ENCODE data around the gene CACNA1C. TPM values are rescaled to one million over a fixed set of nuclear protein-coding genes. Genes with fewer than 3 reads are reported as not detected.

The CACNA1C gene
- total and polyA plus RNA-seq, 2 of the 4 experiments (the other 2 are of a cell fraction), result 1.6 to 2.6 TPM

DNA sequence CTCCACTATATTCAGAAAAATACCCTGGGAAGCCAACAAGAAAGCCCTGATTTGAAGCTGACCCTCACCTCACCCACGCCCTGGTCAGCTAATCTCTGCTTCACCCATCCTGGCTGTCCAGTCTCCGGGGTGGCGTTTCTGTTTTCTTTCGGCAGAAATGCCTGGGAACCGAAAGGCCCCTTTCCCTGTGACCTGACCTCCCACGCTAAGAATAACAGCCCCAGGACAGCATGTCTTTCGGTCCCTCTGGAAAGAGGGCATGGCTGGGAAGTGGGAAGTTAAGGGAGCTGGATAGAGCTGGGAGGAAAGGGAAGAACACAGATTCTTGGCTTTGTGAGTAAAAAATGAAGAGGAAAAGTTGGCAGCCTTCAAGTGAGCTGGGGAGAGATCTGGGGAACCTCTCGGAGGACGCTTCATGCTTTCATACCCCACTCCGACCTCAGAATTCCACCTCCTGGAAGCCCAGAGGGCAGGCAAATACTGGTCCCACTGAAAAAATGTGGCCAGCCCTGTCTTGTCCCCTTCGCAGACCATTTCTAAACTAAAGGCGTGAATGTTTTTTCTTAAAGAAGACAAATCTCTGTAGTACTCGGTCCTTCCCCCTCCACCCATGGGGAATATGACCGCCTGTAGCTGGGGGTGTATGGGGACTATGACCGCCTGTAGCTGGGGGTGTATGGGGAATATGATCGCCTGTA lies 579.0 kb downstream of the CACNA1C start:
- H2BK15ac ChIP-seq (ENCODE audit: low read depth, low read length), result no peak overlapping the region
- no peak overlapping the region for H3K4ac ChIP-seq (ENCODE audit: low read depth, low read length)
- no peaks in the 10 kb centered on the region for H3K79me1 ChIP-seq (ENCODE audit: low read depth in 1 of 2, low read length in 2 of 2)
- peaks cover 2% of the 10 kb centered on the region for H3K4me1 ChIP-seq (ENCODE audit: control insufficient read depth, insufficient read depth, low read length)
- dilution Hi-C loops (cut with HindIII; ENCODE audit: low sequenced_read_pairs, unreplicated experiment), result no loop called here
- H4K91ac ChIP-seq (ENCODE audit: insufficient read depth, low read depth, low read length), result no peak overlapping the region
- no TSS peak for BruUV-seq (replicated peaks)
- POLR2A ChIA-PET (ENCODE audit: unreplicated experiment), result no interaction called here
- in situ Hi-C loops (cut with MboI; ENCODE audit: low sequenced_read_pairs), result no loop called here
- H2BK20ac ChIP-seq (ENCODE audit: low read depth, low read length), result no peak overlapping the region
- H3K27me3 ChIP-seq (ENCODE audit: control insufficient read depth, insufficient read depth, low read length), result no peaks in the 10 kb centered on the region; the same call in 1 of the 2 replicates
- H3K23ac ChIP-seq (ENCODE audit: low read depth, low read length), result no peak overlapping the region
- no peak overlapping the region for H2BK5ac ChIP-seq (ENCODE audit: low read depth, low read length, poor library complexity, severe bottlenecking)
- no peak overlapping the region for H2AK5ac ChIP-seq (ENCODE audit: low read depth, low read length)
- no peak for DNase-seq
- TF ChIP-seq MAZ (IDR thresholded peaks at IDR 0.05; ENCODE audit: borderline replicate concordance, low read depth, low read length) (no peak), RFX5 (IDR thresholded peaks at IDR 0.05; ENCODE audit: low read depth, low read length) (no peak), MAFK (IDR thresholded peaks at IDR 0.05; ENCODE audit: low read depth, low read length) (no peak), RAD21 (IDR thresholded peaks at IDR 0.05; ENCODE audit: low read length) (no peak), RCOR1 (IDR thresholded peaks at IDR 0.05; ENCODE audit: insufficient replicate concordance, low read length) (no peak), FOS (IDR thresholded peaks at IDR 0.05; ENCODE audit: low read depth, low read length) (no peak), NFE2L2 (IDR thresholded peaks at IDR 0.05; ENCODE audit: low read depth, low read length) (no peak), MXI1 (IDR thresholded peaks at IDR 0.05; ENCODE audit: borderline replicate concordance, low read depth, low read length) (no peak), CEBPB (IDR thresholded peaks at IDR 0.05; ENCODE audit: low read depth, low read length) (no peak), CHD1 (IDR thresholded peaks at IDR 0.05; ENCODE audit: low read depth, low read length) (no peak), SMC3 (IDR thresholded peaks at IDR 0.05; ENCODE audit: low read depth, low read length) (no peak), POLR2A (IDR thresholded peaks at IDR 0.05; ENCODE audit: low read depth, low read length) (no peak)
- TF ChIP-seq, protein P1, sequence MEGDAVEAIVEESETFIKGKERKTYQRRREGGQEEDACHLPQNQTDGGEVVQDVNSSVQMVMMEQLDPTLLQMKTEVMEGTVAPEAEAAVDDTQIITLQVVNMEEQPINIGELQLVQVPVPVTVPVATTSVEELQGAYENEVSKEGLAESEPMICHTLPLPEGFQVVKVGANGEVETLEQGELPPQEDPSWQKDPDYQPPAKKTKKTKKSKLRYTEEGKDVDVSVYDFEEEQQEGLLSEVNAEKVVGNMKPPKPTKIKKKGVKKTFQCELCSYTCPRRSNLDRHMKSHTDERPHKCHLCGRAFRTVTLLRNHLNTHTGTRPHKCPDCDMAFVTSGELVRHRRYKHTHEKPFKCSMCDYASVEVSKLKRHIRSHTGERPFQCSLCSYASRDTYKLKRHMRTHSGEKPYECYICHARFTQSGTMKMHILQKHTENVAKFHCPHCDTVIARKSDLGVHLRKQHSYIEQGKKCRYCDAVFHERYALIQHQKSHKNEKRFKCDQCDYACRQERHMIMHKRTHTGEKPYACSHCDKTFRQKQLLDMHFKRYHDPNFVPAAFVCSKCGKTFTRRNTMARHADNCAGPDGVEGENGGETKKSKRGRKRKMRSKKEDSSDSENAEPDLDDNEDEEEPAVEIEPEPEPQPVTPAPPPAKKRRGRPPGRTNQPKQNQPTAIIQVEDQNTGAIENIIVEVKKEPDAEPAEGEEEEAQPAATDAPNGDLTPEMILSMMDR (conservative IDR thresholded peaks at IDR 0.05; ENCODE audit: low read depth, low read length), result no peak
- TF ChIP-seq, protein P2, sequence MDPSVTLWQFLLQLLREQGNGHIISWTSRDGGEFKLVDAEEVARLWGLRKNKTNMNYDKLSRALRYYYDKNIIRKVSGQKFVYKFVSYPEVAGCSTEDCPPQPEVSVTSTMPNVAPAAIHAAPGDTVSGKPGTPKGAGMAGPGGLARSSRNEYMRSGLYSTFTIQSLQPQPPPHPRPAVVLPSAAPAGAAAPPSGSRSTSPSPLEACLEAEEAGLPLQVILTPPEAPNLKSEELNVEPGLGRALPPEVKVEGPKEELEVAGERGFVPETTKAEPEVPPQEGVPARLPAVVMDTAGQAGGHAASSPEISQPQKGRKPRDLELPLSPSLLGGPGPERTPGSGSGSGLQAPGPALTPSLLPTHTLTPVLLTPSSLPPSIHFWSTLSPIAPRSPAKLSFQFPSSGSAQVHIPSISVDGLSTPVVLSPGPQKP (IDR thresholded peaks at IDR 0.05; ENCODE audit: borderline replicate concordance, low read depth, low read length), result no peak
- H2AFZ ChIP-seq (replicated peaks; ENCODE audit: low read length, poor library complexity), result no peak overlapping the region
- H3K9me1 ChIP-seq (ENCODE audit: insufficient read depth, low read length), result peaks cover 4% of the 10 kb centered on the region; the same call in 1 of the 2 replicates
- H3K56ac ChIP-seq (ENCODE audit: extremely low read depth, insufficient read depth, low read length), result no peak overlapping the region
- H3K18ac ChIP-seq (ENCODE audit: low read depth, low read length), result no peak overlapping the region
- H3K14ac ChIP-seq (replicated peaks; ENCODE audit: low read depth, low read length), result no peak overlapping the region
- H3K27ac ChIP-seq (ENCODE audit: insufficient read depth, low read length), result no peak overlapping the region
- no peak overlapping the region for H4K5ac ChIP-seq (ENCODE audit: low read depth, low read length)
- H3K9ac ChIP-seq (ENCODE audit: low read depth, low read length), result no peak overlapping the region
- CTCF ChIA-PET, result no interaction called here
- peaks cover 8% of the 10 kb centered on the region for H3K36me3 ChIP-seq (ENCODE audit: control insufficient read depth, insufficient read depth, low read length)
- WGBS, 2 experiments (ENCODE audit: extremely low coverage in 2 of 2, insufficient read length in 1 of 2), result 53% methylated on average over 4 of the region's 16 CpGs; no CpG with 5 or more reads in 1 of the 2 experiments
- intact Hi-C loops (cut with micrococcal nuclease), result no loop called here
- no peak overlapping the region for H2BK120ac ChIP-seq (ENCODE audit: low read depth, low read length)
- H4K20me1 ChIP-seq (ENCODE audit: insufficient read depth, low read length), result no peaks in the 10 kb centered on the region
- no peak overlapping the region for H3K4me2 ChIP-seq (ENCODE audit: low read depth, low read length)
- no peak; the same call in 1 of the 2 replicates for ATAC-seq (ENCODE audit: low read depth)
- peaks cover 4% of the 10 kb centered on the region for H3K9me3 ChIP-seq (ENCODE audit: control insufficient read depth, insufficient read depth, low read length)
- H2AK9ac ChIP-seq (replicated peaks; ENCODE audit: low read depth, low read length, poor library complexity), result no peak overlapping the region
- H4K8ac ChIP-seq (ENCODE audit: low read depth in 2 of 2, low read length in 2 of 2), result no peak overlapping the region
- H3K4me3 ChIP-seq (ENCODE audit: insufficient read depth, low read depth, low read length), result no peak overlapping the region

Data from IMR-90 (cell line).